Activated T-helper 1 cell treated with Interleukin-2 at 50 U/mL for 16 hours (primary cell): ENCODE results near the gene SCMH1.
"Not testable (repeated sequence)": the region's sequence is repeated elsewhere in the genome, so short reads cannot be mapped to it uniquely, and the experiment has no call there.

Experiments used
- DNase-seq: peaks from one replicate; pipeline ENCODE4 v3.0.0-alpha.2; 2020; ENCODE audit warnings: low read depth

The SCMH1 gene

GRCh38 chr1:41211608-41212007 lies 30.5 kb downstream of the SCMH1 start:
- DNase-seq, result not testable (repeated sequence)

- not testable (repeated sequence) for DNase-seq
Measured at GRCh38 chr1:41207053-41207452, 35.1 kb downstream of the SCMH1 start.

GRCh38 chr1:41200728-41201127 lies 41.4 kb downstream of the SCMH1 start:
- no peak for DNase-seq

GRCh38 chr1:41199375-41199774 lies 42.7 kb downstream of the SCMH1 start:
- DNase-seq, result no peak

GRCh38 chr1:41192456-41193178 lies 49.5 kb downstream of the SCMH1 start:
- DNase-seq, result no peak

GRCh38 chr1:41184446-41184845 lies 57.7 kb downstream of the SCMH1 start:
- no peak for DNase-seq

- DNase-seq, result not testable (repeated sequence)
Measured at GRCh38 chr1:41178230-41178629, 63.9 kb downstream of the SCMH1 start.

- DNase-seq, result no peak
Measured at GRCh38 chr1:41175546-41175945, 66.6 kb downstream of the SCMH1 start.

- DNase-seq, result no peak
Measured at GRCh38 chr1:41174170-41174569, 67.9 kb downstream of the SCMH1 start.

GRCh38 chr1:41173651-41174050 lies 68.5 kb downstream of the SCMH1 start:
- DNase-seq, result no peak

GRCh38 chr1:41171266-41171874 lies 70.7 kb downstream of the SCMH1 start:
- DNase-seq, result no peak

- DNase-seq, result no peak
Measured at GRCh38 chr1:41169799-41170180, 72.3 kb downstream of the SCMH1 start.

GRCh38 chr1:41169066-41169798 lies 72.9 kb downstream of the SCMH1 start:
- no peak for DNase-seq

- no peak for DNase-seq
Measured at GRCh38 chr1:41167667-41168066, 74.4 kb downstream of the SCMH1 start.

GRCh38 chr1:41164727-41165126 lies 77.4 kb downstream of the SCMH1 start:
- no peak for DNase-seq

- no peak for DNase-seq
Measured at GRCh38 chr1:41162441-41162840, 79.7 kb downstream of the SCMH1 start.

GRCh38 chr1:41161846-41162245 lies 80.3 kb downstream of the SCMH1 start:
- DNase-seq, result no peak

GRCh38 chr1:41160498-41161110 lies 81.5 kb downstream of the SCMH1 start:
- no peak for DNase-seq

- DNase-seq, result no peak
Measured at GRCh38 chr1:41158966-41159365, 83.1 kb downstream of the SCMH1 start.

GRCh38 chr1:41158147-41158875 lies 83.8 kb downstream of the SCMH1 start:
- no peak for DNase-seq

GRCh38 chr1:41155105-41155504 lies 87.0 kb downstream of the SCMH1 start:
- no peak for DNase-seq

- no peak for DNase-seq
Measured at GRCh38 chr1:41153750-41154274, 88.3 kb downstream of the SCMH1 start.
